SKM-1 (cell line): Measurements from ENCODE around the gene TMEFF2.
"Not testable (repeated sequence)": the region's sequence is repeated elsewhere in the genome, so short reads cannot be mapped to it uniquely, and the experiment has no call there.

ENCODE experiments used
- DNase-seq: peaks from one replicate; lab custom pipeline; 2025; ENCODE audit not compliant: unreplicated experiment; lab: John Stamatoyannopoulos, UW

TMEFF2 gene

GRCh38 chr2:192130312-192130711 lies 64.4 kb downstream of the TMEFF2 start:
- DNase-seq = not testable (repeated sequence)

- no peak for DNase-seq
Measured at GRCh38 chr2:192128655-192129054, 66.1 kb downstream of the TMEFF2 start.

- DNase-seq = no peak
Measured at GRCh38 chr2:192127434-192127833, 67.3 kb downstream of the TMEFF2 start.

- DNase-seq = no peak
Measured at GRCh38 chr2:192126912-192127311, 67.8 kb downstream of the TMEFF2 start.

- DNase-seq = no peak
Measured at GRCh38 chr2:192126426-192126825, 68.3 kb downstream of the TMEFF2 start.

GRCh38 chr2:192124571-192124970 lies 70.2 kb downstream of the TMEFF2 start:
- no peak for DNase-seq

GRCh38 chr2:192123847-192124246 lies 70.9 kb downstream of the TMEFF2 start:
- DNase-seq = no peak

- no peak for DNase-seq
Measured at GRCh38 chr2:192122946-192123345, 71.8 kb downstream of the TMEFF2 start.

GRCh38 chr2:192122141-192122540 lies 72.6 kb downstream of the TMEFF2 start:
- DNase-seq = no peak

- no peak for DNase-seq
Measured at GRCh38 chr2:192119536-192119935, 75.2 kb downstream of the TMEFF2 start.

- no peak for DNase-seq
Measured at GRCh38 chr2:192117705-192118104, 77.0 kb downstream of the TMEFF2 start.

- DNase-seq = not testable (repeated sequence)
Measured at GRCh38 chr2:192111536-192111935, 83.2 kb downstream of the TMEFF2 start.

- no peak for DNase-seq
Measured at GRCh38 chr2:192099742-192100141, 95.0 kb downstream of the TMEFF2 start.

- DNase-seq = no peak
Measured at GRCh38 chr2:192098814-192099491, 95.8 kb downstream of the TMEFF2 start.

GRCh38 chr2:192091476-192091875 lies 103.3 kb downstream of the TMEFF2 start:
- no peak for DNase-seq

- DNase-seq = no peak
Measured at GRCh38 chr2:192090911-192091310, 103.8 kb downstream of the TMEFF2 start.

GRCh38 chr2:192087398-192087958 lies 107.3 kb downstream of the TMEFF2 start:
- DNase-seq = no peak

GRCh38 chr2:192082121-192082520 lies 112.6 kb downstream of the TMEFF2 start:
- no peak for DNase-seq

- not testable (repeated sequence) for DNase-seq
Measured at GRCh38 chr2:192080096-192080495, 114.6 kb downstream of the TMEFF2 start.

- no peak for DNase-seq
Measured at GRCh38 chr2:192073878-192074277, 120.9 kb downstream of the TMEFF2 start.

GRCh38 chr2:192072778-192073177 lies 122.0 kb downstream of the TMEFF2 start:
- DNase-seq = no peak

- no peak for DNase-seq
Measured at GRCh38 chr2:192072261-192072660, 122.5 kb downstream of the TMEFF2 start.

- DNase-seq = no peak
Measured at GRCh38 chr2:192070099-192070498, 124.6 kb downstream of the TMEFF2 start.
